Cerebellar cortex (tissue), 1 donor: ENCODE measurements around the gene TET1.
"Not testable (repeated sequence)": the region's sequence is repeated elsewhere in the genome, so short reads cannot be mapped to it uniquely, and the experiment has no call there.

Experiments used
- DNase-seq: peaks from one replicate; pipeline ENCODE4 v3.0.0-alpha.2; 2015; ENCODE audit warnings: low spot score

TET1 gene

DNA sequence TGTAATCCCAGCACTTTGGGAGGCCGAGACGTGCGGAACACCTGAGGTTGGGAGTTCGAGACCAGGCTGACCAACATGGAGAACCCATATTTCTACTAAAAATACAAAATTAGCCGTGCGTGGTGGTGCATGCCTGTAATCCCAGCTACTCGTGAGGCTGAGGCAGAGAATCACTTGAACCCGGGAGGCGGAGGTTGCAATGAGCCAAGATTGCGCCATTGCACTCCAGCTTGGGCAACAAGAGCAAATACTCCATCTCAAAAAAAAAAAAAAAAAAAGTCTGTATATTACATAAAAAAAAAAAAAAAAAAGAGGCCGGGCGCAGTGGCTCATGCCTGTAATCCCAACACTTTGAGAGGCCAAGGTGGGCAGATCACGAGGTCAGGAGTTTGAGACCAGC is 152.9 kb downstream of the TET1 start:
- DNase-seq = not testable (repeated sequence)

DNA sequence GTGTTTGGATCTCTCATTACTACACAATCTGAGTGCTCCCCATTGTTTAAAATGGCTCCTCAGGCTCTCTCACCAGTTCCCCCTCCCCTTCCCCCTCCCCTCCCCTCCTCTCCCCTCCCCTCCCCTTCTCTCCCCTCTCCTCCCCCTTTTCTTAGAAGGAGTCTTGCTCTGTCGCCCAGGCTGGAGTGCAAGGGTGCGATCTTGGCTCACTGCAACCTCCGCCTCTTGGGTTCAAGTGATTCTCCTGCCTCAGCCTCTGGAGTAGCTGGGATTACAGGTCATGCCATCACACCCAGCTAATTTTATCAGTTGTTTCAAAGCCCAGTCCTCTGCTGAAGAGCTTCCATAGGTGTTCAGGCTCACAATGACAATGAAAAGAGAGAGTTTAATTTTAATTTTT is 157.3 kb downstream of the TET1 start:
- DNase-seq = no peak

DNA sequence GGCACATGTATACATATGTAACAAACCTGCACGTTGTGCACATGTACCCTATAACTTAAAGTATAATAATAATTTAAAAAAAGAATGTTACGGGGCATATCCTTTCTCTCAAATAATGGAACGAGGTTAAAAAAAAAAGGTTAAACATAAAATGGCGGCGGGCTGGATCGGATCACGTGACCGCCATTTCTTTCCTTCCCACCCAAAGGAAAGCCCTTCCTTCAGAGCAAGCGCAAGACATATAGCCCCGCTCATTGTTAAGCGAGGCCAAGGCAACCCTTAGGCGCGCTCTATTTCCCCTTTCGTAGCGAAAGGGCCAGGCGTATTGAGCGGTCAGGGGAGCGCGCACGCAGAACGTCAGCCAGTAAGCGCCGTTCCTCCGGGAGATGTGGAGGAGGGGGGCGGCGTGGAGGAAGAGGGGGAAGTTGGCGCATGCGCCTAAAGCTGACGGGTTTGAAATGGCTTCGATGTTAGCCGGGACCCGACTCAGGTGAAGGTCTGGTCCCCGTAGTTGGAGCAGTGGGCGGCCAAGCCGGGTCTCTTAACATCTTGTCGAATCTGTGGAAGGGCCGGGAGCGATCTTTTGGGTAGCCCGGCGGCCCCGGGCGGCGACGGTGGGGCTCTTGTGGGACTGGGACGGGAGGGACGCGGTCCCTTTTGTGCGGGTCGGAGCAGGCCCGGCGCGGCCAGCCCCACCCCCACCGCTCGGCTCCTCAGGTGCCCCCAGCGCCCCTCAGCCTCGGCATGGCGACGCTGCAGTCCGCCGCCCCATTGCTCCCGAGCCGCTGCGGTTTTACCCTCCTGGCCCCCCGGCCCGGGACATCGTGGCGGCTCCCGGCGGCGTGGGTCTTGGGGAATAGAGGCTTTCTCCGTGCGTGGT is 160.9 kb downstream of the TET1 start, which contains the start of gene CCAR1:
Gene CCAR1 (plus strand): TSS at position 447 of the 880 bp plus-strand sequence. CDS start 1,266 bp downstream, outside the sequence.
- peak; percentile 99 for DNase-seq

DNA sequence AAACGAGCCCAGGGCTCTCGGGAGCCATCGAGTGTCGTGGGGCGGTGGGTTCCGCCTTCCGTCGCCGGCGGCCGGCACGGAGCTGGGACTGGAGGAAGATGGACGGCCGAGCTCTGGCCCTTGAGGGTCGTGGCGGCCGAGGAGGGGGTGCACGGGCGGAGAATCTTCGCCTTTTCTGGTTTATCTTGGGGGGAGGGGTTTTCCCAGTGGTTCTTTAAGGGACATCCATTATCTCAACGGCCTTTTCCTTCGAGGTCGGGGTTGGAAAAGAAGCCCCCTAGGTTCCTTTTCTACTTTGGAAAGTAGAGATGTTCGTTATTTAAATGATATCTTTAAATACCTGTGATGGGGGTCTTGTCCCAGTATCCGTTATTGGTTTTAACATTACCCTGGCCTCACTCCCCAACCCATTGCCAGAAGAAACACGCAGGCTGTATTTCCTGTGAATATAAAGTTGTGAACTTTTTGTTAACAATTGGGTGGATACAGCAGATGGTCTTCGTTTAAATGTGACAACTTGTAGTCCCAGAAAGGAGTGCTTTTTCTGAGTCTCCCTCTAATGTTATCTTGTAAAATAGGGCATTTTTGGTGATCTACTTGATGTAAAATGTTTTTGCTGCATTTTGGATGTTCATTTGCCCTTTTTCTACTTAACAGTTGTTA is 161.7 kb downstream of the TET1 start:
- no peak for DNase-seq

DNA sequence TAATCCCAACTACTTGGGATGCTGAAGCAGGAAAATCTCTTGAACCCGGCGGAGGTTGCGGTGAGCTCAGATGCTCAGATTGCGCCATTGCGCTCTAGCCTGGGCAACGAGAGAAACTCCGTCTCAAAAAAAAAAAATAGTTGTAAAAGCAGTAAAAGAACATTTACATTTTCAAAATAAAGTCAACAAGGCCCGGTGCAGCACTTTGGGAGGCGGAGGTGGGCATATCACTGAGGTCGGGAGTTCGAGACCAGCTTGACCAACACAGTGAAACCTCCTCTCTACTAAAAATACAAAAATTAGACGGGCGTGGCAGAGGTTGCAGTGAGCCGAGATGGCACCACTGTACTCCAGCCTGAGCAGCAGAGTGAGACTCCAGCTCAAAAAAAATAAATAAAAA is 164.9 kb downstream of the TET1 start:
- no peak for DNase-seq

- DNase-seq = no peak
These were observed 167.0 kb downstream of the TET1 start for GRCh38 chr10:68727146-68727545.

- DNase-seq = no peak
These were observed 172.5 kb downstream of the TET1 start for GRCh38 chr10:68732651-68733050.

GRCh38 chr10:68734349-68734748 is 174.2 kb downstream of the TET1 start:
- DNase-seq = no peak

- DNase-seq = no peak
These were observed 175.0 kb downstream of the TET1 start for GRCh38 chr10:68735119-68735518.

GRCh38 chr10:68735739-68736138 is 175.6 kb downstream of the TET1 start:
- DNase-seq = not testable (repeated sequence)

DNA sequence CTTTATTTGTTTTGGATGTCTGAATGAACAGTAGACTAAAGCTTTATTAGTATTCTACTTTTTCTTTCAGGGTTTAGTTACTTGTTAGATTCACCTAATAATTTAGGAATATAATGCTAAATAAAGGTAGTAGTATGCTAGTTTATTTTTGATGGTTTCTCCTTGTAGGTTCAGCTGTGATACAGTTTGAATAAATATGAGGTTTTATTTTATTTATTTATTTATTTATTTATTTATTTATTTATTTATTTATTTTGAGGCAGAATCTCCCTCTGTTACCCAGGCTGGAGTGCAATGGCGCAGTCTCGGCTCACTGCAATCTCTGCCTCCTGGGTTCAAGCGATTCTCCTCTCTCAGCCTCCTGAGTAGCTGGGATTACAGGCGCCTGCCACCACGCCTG is 180.5 kb downstream of the TET1 start:
- not testable (repeated sequence) for DNase-seq

DNA sequence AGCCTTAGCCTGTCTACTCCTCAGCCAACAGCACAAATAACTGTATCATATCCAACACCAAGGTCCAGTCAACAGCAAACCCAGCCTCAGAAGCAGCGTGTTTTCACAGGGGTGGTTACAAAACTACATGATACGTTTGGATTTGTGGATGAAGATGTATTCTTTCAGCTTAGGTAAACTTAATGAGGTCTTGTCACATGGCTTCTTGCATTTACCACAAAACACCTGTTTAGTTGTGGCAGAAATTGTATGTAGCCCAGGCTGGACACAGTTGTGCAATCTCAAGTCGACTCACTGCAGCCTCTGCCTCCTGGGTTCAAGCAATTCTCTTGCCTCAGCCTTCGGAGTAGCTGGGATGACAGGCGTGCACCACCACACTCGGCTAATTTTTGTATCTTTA is 182.3 kb downstream of the TET1 start:
- no peak for DNase-seq
